Osteoblast (primary cell): ENCODE data around the gene EHD4. TPM values are rescaled to one million over a fixed set of nuclear protein-coding genes. Genes with fewer than 3 reads are reported as not detected.

ENCODE experiments used
- DNase-seq: peaks from one replicate; pipeline ENCODE4 v3.0.0; 2011; ENCODE audit warnings: low spot score, mixed read lengths; ENCODE audit not compliant: insufficient read length; ENCODE audit errors: missing footprints
- H2AFZ ChIP-seq: 2 replicates; pipeline ENCODE4 v1.6.0; 2011; ENCODE audit warnings: mild to moderate bottlenecking, low read length
- H3K27ac ChIP-seq: 2 replicates; pipeline ENCODE4 v1.5.1; 2011; ENCODE audit warnings: mild to moderate bottlenecking, low read depth, low read length, moderate library complexity
- H3K27me3 ChIP-seq: 2 replicates; pipeline ENCODE4 v1.6.0; 2012; ENCODE audit warnings: mild to moderate bottlenecking, control low read depth, inconsistent platforms, low read length, moderate library complexity; ENCODE audit not compliant: insufficient read depth
- H3K36me3 ChIP-seq: 2 replicates; pipeline ENCODE4 v1.5.1; 2011; ENCODE audit warnings: mild to moderate bottlenecking, low read length, control low read depth, moderate library complexity; ENCODE audit not compliant: insufficient read depth
- H3K4me1 ChIP-seq: 2 replicates; pipeline ENCODE4 v1.5.1; 2011; ENCODE audit warnings: mild to moderate bottlenecking, low read length, control low read depth, moderate library complexity; ENCODE audit not compliant: insufficient read depth
- H3K4me2 ChIP-seq: 2 replicates; pipeline ENCODE4 v1.6.0; 2011; ENCODE audit warnings: mild to moderate bottlenecking, low read length; ENCODE audit not compliant: insufficient read depth
- H3K4me3 ChIP-seq: fragments of 200-600 bp; sonication (generic); 3 replicates; pipeline ENCODE4 v1.5.1; 2012; ENCODE audit warnings: mild to moderate bottlenecking, low read length, inconsistent platforms; ENCODE audit not compliant: insufficient read depth
- H3K79me2 ChIP-seq: 2 replicates; pipeline ENCODE4 v1.6.0; 2012; ENCODE audit warnings: mild to moderate bottlenecking, low read length, control low read depth, inconsistent platforms; ENCODE audit not compliant: insufficient read depth
- H3K9me3 ChIP-seq: 2 replicates; pipeline ENCODE4 v1.5.1; 2011; ENCODE audit warnings: low read depth, low read length, control low read depth
- H4K20me1 ChIP-seq: 2 replicates; pipeline ENCODE4 v1.6.0; 2012; ENCODE audit warnings: mild to moderate bottlenecking, low read length, control low read depth; ENCODE audit not compliant: insufficient read depth
- CTCF ChIP-seq: IDR thresholded peaks from 2 replicates; pipeline ENCODE4 v1.5.1; 2011; ENCODE audit warnings: mild to moderate bottlenecking, low read depth, low read length, moderate library complexity; ENCODE audit errors: extremely low read depth
- total RNA-seq: library from RNA; depleted of rRNA; stranded (reverse); fragments of >200 nt; gene quantifications from 2 replicates; pipeline ENCODE4 v1.2.3, GENCODE V29; 2012

The EHD4 gene
- total RNA-seq, 1 donor = 15.9 TPM

GRCh38 chr15:41850482-41851166, 121.7 kb downstream of the EHD4 start:
- TF ChIP-seq CTCF = no peak
- H3K4me3 ChIP-seq = no peak overlapping the region
- H3K79me2 ChIP-seq = no peaks in the 10 kb centered on the region
- no peak overlapping the region for H3K4me2 ChIP-seq
- DNase-seq = no peak
- no peaks in the 10 kb centered on the region for H3K4me1 ChIP-seq
- peaks cover 8% of the 10 kb centered on the region for H3K36me3 ChIP-seq
- H2AFZ ChIP-seq = no peak overlapping the region
- H3K27ac ChIP-seq = no peak overlapping the region
- peaks cover 4% of the 10 kb centered on the region for H4K20me1 ChIP-seq
- H3K9me3 ChIP-seq = no peaks in the 10 kb centered on the region
- peaks cover 24% of the 10 kb centered on the region for H3K27me3 ChIP-seq

GRCh38 chr15:41849861-41850260, 122.5 kb downstream of the EHD4 start:
- H3K4me1 ChIP-seq = no peaks in the 10 kb centered on the region
- H3K9me3 ChIP-seq = no peaks in the 10 kb centered on the region
- TF ChIP-seq CTCF = no peak
- no peak overlapping the region for H3K4me2 ChIP-seq
- H3K27ac ChIP-seq = no peak overlapping the region
- H3K27me3 ChIP-seq = peaks cover 18% of the 10 kb centered on the region
- H3K36me3 ChIP-seq = peaks cover 8% of the 10 kb centered on the region
- no peak for DNase-seq
- H3K79me2 ChIP-seq = no peaks in the 10 kb centered on the region
- no peak overlapping the region for H3K4me3 ChIP-seq
- peaks cover 4% of the 10 kb centered on the region for H4K20me1 ChIP-seq
- no peak overlapping the region for H2AFZ ChIP-seq

- DNase-seq = no peak
- H3K9me3 ChIP-seq = no peaks in the 10 kb centered on the region
- H3K36me3 ChIP-seq = peaks cover 8% of the 10 kb centered on the region
- no peak overlapping the region for H3K4me3 ChIP-seq
- peaks cover 18% of the 10 kb centered on the region for H3K27me3 ChIP-seq
- no peak overlapping the region for H3K27ac ChIP-seq
- no peak overlapping the region for H2AFZ ChIP-seq
- H4K20me1 ChIP-seq = peaks cover 4% of the 10 kb centered on the region
- no peaks in the 10 kb centered on the region for H3K79me2 ChIP-seq
- H3K4me1 ChIP-seq = no peaks in the 10 kb centered on the region
- TF ChIP-seq CTCF = no peak
- no peak overlapping the region for H3K4me2 ChIP-seq
These were observed 123.2 kb downstream of the EHD4 start for GRCh38 chr15:41849204-41849603.

- Histone ChIP-seq H3K36me3 (peaks cover 8% of the 10 kb centered on the region), H3K4me3 (no peak overlapping the region), H4K20me1 (peaks cover 4% of the 10 kb centered on the region), H2AFZ (no peak overlapping the region), H3K4me1 (no peaks in the 10 kb centered on the region), H3K27me3 (peaks cover 18% of the 10 kb centered on the region), H3K79me2 (no peaks in the 10 kb centered on the region), H3K9me3 (no peaks in the 10 kb centered on the region), H3K27ac (no peak overlapping the region), H3K4me2 (no peak overlapping the region)
- no peak for TF ChIP-seq CTCF
- no peak for DNase-seq
These were observed 123.7 kb downstream of the EHD4 start for GRCh38 chr15:41848631-41849030.
